SK-N-SH (cell line): ENCODE data around the gene SUGP2. TPM values are rescaled to one million over a fixed set of nuclear protein-coding genes. Genes with fewer than 3 reads are reported as not detected.

Source experiments
- CTCF ChIA-PET: fragments of 300-600, 350-600 bp; formaldehyde crosslinking; extraction: SDS; loops from one replicate; lab custom pipeline; 2021; lab: Yijun Ruan, JAX
- POLR2A ChIA-PET: fragments of 350-600 bp; sonication (Branson Sonifier 250); formaldehyde crosslinking; extraction: SDS; loops from one replicate; lab custom pipeline; 2020; ENCODE audit warnings: antibody characterized with exemption, inconsistent platforms; lab: Yijun Ruan, JAX
- DNase-seq: peaks from one replicate; pipeline ENCODE4 v3.0.0; 2012
- H2AFZ ChIP-seq: fragments of 200-600 bp; sonication (generic); 2 replicates; pipeline ENCODE4 v1.8.1; 2016; ENCODE audit warnings: antibody characterized with exemption, mild to moderate bottlenecking, low read depth
- H3F3A ChIP-seq: fragments of 200-600 bp; sonication (generic); replicated peaks from 2 replicates; pipeline ENCODE3; 2016; ENCODE audit warnings: antibody characterized with exemption, mild to moderate bottlenecking; ENCODE audit not compliant: insufficient read depth
- H3K27ac ChIP-seq, 2 experiments: fragments of 200-500 bp in 1 of 2; fragments of 200-600 bp in 1 of 2; sonication (Bioruptor generic) in 1 of 2; sonication (generic), shearing (Covaris generic) in 1 of 2; 2 replicates each; pipeline versions ENCODE4 v1.5.1 to v1.6.1; 2014 to 2016; ENCODE audit warnings: low read depth in 2 of 2, inconsistent platforms in 1 of 2, low read length in 1 of 2, mild to moderate bottlenecking in 1 of 2, mixed read lengths in 1 of 2
- H3K27me3 ChIP-seq: fragments of 200-600 bp; sonication (generic), shearing (Covaris generic); 2 replicates; pipeline ENCODE4 v1.6.1; 2016; ENCODE audit warnings: mixed run types; ENCODE audit not compliant: insufficient read depth
- H3K36me3 ChIP-seq, 2 experiments: fragments of 200-500 bp in 1 of 2; fragments of 200-600 bp in 1 of 2; sonication (Bioruptor generic) in 1 of 2; sonication (generic) in 1 of 2; replicated peaks in 1 of 2; 2 replicates each; pipeline versions ENCODE3 to v1.5.1; 2014 to 2016; ENCODE audit warnings: low read length in 1 of 2, mild to moderate bottlenecking in 1 of 2; ENCODE audit not compliant: insufficient read depth in 2 of 2, control insufficient read depth in 1 of 2
- H3K4me1 ChIP-seq, 2 experiments: fragments of 200-500 bp in 1 of 2; fragments of 200-600 bp in 1 of 2; sonication (Bioruptor generic) in 1 of 2; sonication (generic), shearing (Covaris generic) in 1 of 2; 2 replicates each; pipeline versions ENCODE4 v1.5.1 to v1.6.1; 2014 to 2016; ENCODE audit warnings: low read depth in 1 of 2, low read length in 1 of 2, mixed run types in 1 of 2; ENCODE audit not compliant: insufficient read depth in 2 of 2, control insufficient read depth in 1 of 2
- H3K4me2 ChIP-seq: fragments of 200-600 bp; sonication (generic), shearing (Covaris generic); 2 replicates; pipeline ENCODE4 v1.6.1; 2017; ENCODE audit warnings: mixed run types
- H3K4me3 ChIP-seq, 2 experiments: fragments of 200-500 bp in 1 of 2; fragments of 200-600 bp in 1 of 2; sonication (Bioruptor generic) in 1 of 2; sonication (generic), shearing (Covaris generic) in 1 of 2; 2 replicates each; pipeline versions ENCODE4 v1.5.1 to v1.8.1; 2014 to 2016; ENCODE audit warnings: low read depth in 2 of 2, inconsistent platforms in 1 of 2, low read length in 1 of 2, mild to moderate bottlenecking in 1 of 2, mixed read lengths in 1 of 2, moderate library complexity in 1 of 2
- H3K79me2 ChIP-seq: fragments of 200-600 bp; sonication (generic); 2 replicates; pipeline ENCODE4 v1.8.1; 2017; ENCODE audit warnings: mild to moderate bottlenecking; ENCODE audit not compliant: insufficient read depth
- H3K9ac ChIP-seq: fragments of 200-600 bp; sonication (generic); 2 replicates; pipeline ENCODE4 v1.6.1; 2017; ENCODE audit warnings: mixed run types
- H3K9me2 ChIP-seq: fragments of 200-600 bp; sonication (generic); 2 replicates; pipeline ENCODE4 v1.6.1; 2017; ENCODE audit warnings: mixed run types
- H3K9me3 ChIP-seq: fragments of 200-600 bp; sonication (generic); 2 replicates; pipeline ENCODE4 v1.6.1; 2017; ENCODE audit warnings: mixed run types, mild to moderate bottlenecking, moderate library complexity
- H4K20me1 ChIP-seq: fragments of 200-600 bp; sonication (generic); 2 replicates; pipeline ENCODE4 v1.6.1; 2017; ENCODE audit warnings: mild to moderate bottlenecking, mixed run types; ENCODE audit not compliant: insufficient read depth
- EZH2phosphoT487 ChIP-seq: fragments of 200-600 bp; sonication (generic); IDR thresholded peaks from 2 replicates; pipeline ENCODE4 v1.6.1; 2017; ENCODE audit warnings: low read depth, mixed run types, mild to moderate bottlenecking, antibody characterized with exemption, moderate library complexity, borderline replicate concordance
- FOXM1 ChIP-seq: IDR thresholded peaks from 2 replicates; pipeline ENCODE4 v1.4.0; 2012; ENCODE audit warnings: low read depth, mild to moderate bottlenecking
- JUND ChIP-seq: IDR thresholded peaks from 2 replicates; pipeline ENCODE4 v1.4.0; 2012
- MEF2A ChIP-seq: IDR thresholded peaks from 2 replicates; pipeline ENCODE4 v1.4.0; 2012; ENCODE audit warnings: low read depth, borderline replicate concordance
- MXI1 ChIP-seq: IDR thresholded peaks from 2 replicates; pipeline ENCODE4 v1.6.1; 2012; ENCODE audit warnings: mild to moderate bottlenecking, low read depth, low read length, improper control_type of control experiment
- NRF1 ChIP-seq: IDR thresholded peaks from 2 replicates; pipeline ENCODE4 v1.6.1; 2012; ENCODE audit warnings: low read depth, mild to moderate bottlenecking, low read length
- RAD21 ChIP-seq: IDR thresholded peaks from 2 replicates; pipeline ENCODE4 v1.6.1; 2012; ENCODE audit warnings: mild to moderate bottlenecking, low read length
- RXRA ChIP-seq: IDR thresholded peaks from 2 replicates; pipeline ENCODE4 v1.4.0; 2012; ENCODE audit warnings: low read depth, mild to moderate bottlenecking, borderline replicate concordance
- SIN3A ChIP-seq: IDR thresholded peaks from 2 replicates; pipeline ENCODE4 v1.6.1; 2012; ENCODE audit warnings: low read depth, mild to moderate bottlenecking, low read length, moderate library complexity, borderline replicate concordance
- SMC3 ChIP-seq: IDR thresholded peaks from 2 replicates; pipeline ENCODE4 v1.6.1; 2012; ENCODE audit warnings: low read depth, low read length, improper control_type of control experiment
- TAF1 ChIP-seq: IDR thresholded peaks from 2 replicates; pipeline ENCODE4 v1.6.1; 2012; ENCODE audit warnings: low read depth, mild to moderate bottlenecking, low read length, moderate library complexity, borderline replicate concordance
- TEAD4 ChIP-seq: IDR thresholded peaks from 2 replicates; pipeline ENCODE4 v1.4.0; 2012; ENCODE audit warnings: mild to moderate bottlenecking, borderline replicate concordance; ENCODE audit not compliant: insufficient read depth
- YY1 ChIP-seq: IDR thresholded peaks from 2 replicates; pipeline ENCODE4 v1.4.0; 2012; ENCODE audit warnings: low read depth, mild to moderate bottlenecking
- WGBS: methylation state at CpG from one replicate; pipeline ENCODE4 v1.1.6; 2017; ENCODE audit warnings: low lambda C conversion rate; 5-methylcytosine and 5-hydroxymethylcytosine counted together
- polyA plus RNA-seq, 3 experiments: library from polyadenylated mRNA; depleted of rRNA; stranded (reverse); fragments of >200 nt; gene quantifications; 2 replicates each; pipeline ENCODE4 v1.2.3, GENCODE V29; 2012
- TF ChIP-seq, protein P1 (sequence below): fragments of 200-600 bp; sonication (generic); IDR thresholded peaks from 2 replicates; pipeline ENCODE4 v1.6.1; 2017; ENCODE audit warnings: antibody characterized with exemption, mild to moderate bottlenecking, moderate library complexity
- TF ChIP-seq, protein P2 (sequence below): IDR thresholded peaks from 2 replicates; pipeline ENCODE4 v1.4.0; 2012; ENCODE audit warnings: low read depth
- TF ChIP-seq, protein P3 (sequence below): IDR thresholded peaks from 2 replicates; pipeline ENCODE4 v1.6.1; 2012; ENCODE audit warnings: mild to moderate bottlenecking, low read depth, low read length, moderate library complexity
- TF ChIP-seq, protein P4 (sequence below): IDR thresholded peaks from 2 replicates; pipeline ENCODE4 v1.4.0; 2012; ENCODE audit warnings: low read depth, borderline replicate concordance

SUGP2 gene
- polyA plus RNA-seq, 1 of the 3 experiments (the other 2 are of a cell fraction), result 56.3 TPM

DNA sequence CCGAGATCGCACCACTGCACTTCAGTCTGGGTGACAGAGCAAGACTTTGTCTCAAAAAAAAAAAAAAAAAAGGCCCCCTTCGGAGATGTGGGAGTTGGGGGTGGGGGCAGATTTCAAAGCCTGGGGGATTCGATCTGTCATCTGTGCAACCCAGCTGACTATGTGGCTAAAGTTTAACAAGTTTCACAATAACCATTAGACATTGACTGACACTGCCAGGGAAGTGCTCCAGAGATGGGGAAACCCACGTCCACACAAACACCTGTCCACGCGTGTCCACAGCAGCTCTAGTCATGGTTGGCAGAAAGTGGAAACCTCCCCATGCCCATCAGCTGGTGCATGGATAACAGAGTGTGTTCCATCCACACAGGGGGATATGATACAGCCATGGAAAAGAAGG is 54.7 kb downstream of the SUGP2 start:
- H3K9me2 ChIP-seq, result no peaks in the 10 kb centered on the region
- H3F3A ChIP-seq, result no peaks in the 10 kb centered on the region
- no peak overlapping the region for H3K9ac ChIP-seq
- no peaks in the 10 kb centered on the region for H3K4me1 ChIP-seq
- POLR2A ChIA-PET, result no interaction called here
- H3K4me3 ChIP-seq, result no peak overlapping the region
- no peak overlapping the region for H3K27ac ChIP-seq
- WGBS, result 72% methylated on average over 7 of the region's 7 CpGs
- no peaks in the 10 kb centered on the region for H4K20me1 ChIP-seq
- H3K9me3 ChIP-seq, result no peaks in the 10 kb centered on the region
- no peak overlapping the region for H2AFZ ChIP-seq
- TF ChIP-seq, protein P1, sequence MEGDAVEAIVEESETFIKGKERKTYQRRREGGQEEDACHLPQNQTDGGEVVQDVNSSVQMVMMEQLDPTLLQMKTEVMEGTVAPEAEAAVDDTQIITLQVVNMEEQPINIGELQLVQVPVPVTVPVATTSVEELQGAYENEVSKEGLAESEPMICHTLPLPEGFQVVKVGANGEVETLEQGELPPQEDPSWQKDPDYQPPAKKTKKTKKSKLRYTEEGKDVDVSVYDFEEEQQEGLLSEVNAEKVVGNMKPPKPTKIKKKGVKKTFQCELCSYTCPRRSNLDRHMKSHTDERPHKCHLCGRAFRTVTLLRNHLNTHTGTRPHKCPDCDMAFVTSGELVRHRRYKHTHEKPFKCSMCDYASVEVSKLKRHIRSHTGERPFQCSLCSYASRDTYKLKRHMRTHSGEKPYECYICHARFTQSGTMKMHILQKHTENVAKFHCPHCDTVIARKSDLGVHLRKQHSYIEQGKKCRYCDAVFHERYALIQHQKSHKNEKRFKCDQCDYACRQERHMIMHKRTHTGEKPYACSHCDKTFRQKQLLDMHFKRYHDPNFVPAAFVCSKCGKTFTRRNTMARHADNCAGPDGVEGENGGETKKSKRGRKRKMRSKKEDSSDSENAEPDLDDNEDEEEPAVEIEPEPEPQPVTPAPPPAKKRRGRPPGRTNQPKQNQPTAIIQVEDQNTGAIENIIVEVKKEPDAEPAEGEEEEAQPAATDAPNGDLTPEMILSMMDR, result no peak
- TF ChIP-seq EZH2phosphoT487 (no peak), NRF1 (no peak), MXI1 (no peak), TEAD4 (no peak), MEF2A (no peak), SIN3A (no peak), SMC3 (no peak), FOXM1 (no peak), TAF1 (no peak), JUND (no peak), YY1 (no peak), RAD21 (no peak), RXRA (no peak)
- TF ChIP-seq, protein P2, sequence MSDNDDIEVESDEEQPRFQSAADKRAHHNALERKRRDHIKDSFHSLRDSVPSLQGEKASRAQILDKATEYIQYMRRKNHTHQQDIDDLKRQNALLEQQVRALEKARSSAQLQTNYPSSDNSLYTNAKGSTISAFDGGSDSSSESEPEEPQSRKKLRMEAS, result no peak
- TF ChIP-seq, protein P3, sequence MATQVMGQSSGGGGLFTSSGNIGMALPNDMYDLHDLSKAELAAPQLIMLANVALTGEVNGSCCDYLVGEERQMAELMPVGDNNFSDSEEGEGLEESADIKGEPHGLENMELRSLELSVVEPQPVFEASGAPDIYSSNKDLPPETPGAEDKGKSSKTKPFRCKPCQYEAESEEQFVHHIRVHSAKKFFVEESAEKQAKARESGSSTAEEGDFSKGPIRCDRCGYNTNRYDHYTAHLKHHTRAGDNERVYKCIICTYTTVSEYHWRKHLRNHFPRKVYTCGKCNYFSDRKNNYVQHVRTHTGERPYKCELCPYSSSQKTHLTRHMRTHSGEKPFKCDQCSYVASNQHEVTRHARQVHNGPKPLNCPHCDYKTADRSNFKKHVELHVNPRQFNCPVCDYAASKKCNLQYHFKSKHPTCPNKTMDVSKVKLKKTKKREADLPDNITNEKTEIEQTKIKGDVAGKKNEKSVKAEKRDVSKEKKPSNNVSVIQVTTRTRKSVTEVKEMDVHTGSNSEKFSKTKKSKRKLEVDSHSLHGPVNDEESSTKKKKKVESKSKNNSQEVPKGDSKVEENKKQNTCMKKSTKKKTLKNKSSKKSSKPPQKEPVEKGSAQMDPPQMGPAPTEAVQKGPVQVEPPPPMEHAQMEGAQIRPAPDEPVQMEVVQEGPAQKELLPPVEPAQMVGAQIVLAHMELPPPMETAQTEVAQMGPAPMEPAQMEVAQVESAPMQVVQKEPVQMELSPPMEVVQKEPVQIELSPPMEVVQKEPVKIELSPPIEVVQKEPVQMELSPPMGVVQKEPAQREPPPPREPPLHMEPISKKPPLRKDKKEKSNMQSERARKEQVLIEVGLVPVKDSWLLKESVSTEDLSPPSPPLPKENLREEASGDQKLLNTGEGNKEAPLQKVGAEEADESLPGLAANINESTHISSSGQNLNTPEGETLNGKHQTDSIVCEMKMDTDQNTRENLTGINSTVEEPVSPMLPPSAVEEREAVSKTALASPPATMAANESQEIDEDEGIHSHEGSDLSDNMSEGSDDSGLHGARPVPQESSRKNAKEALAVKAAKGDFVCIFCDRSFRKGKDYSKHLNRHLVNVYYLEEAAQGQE, result no peak
- TF ChIP-seq, protein P4, sequence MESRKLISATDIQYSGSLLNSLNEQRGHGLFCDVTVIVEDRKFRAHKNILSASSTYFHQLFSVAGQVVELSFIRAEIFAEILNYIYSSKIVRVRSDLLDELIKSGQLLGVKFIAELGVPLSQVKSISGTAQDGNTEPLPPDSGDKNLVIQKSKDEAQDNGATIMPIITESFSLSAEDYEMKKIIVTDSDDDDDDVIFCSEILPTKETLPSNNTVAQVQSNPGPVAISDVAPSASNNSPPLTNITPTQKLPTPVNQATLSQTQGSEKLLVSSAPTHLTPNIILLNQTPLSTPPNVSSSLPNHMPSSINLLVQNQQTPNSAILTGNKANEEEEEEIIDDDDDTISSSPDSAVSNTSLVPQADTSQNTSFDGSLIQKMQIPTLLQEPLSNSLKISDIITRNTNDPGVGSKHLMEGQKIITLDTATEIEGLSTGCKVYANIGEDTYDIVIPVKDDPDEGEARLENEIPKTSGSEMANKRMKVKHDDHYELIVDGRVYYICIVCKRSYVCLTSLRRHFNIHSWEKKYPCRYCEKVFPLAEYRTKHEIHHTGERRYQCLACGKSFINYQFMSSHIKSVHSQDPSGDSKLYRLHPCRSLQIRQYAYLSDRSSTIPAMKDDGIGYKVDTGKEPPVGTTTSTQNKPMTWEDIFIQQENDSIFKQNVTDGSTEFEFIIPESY, result no peak
- no peaks in the 10 kb centered on the region; the same call in 1 of the 2 replicates for H3K27me3 ChIP-seq
- CTCF ChIA-PET, result no interaction called here
- H3K36me3 ChIP-seq, result no peaks in the 10 kb centered on the region
- no peak for DNase-seq
- no peaks in the 10 kb centered on the region for H3K79me2 ChIP-seq
- no peak overlapping the region for H3K4me2 ChIP-seq
